Gastrocnemius medialis (tissue), 4 donors: ENCODE results near the gene DRGX.

Experiments
- POLR2A ChIP-seq, 2 donors: fragments of 450-650 bp; IDR thresholded peaks; one replicate each; pipeline ENCODE4 v1.6.1; 2017; ENCODE audit warnings: antibody characterized with exemption in 2 of 2, mild to moderate bottlenecking in 2 of 2, moderate library complexity in 2 of 2
- TF ChIP-seq, protein P1 (sequence below), 5 experiments: fragments of 450-650 bp in 3 of 5; fragments of 200-600 bp in 2 of 5; sonication (generic) in 2 of 5; IDR thresholded peaks in 4 of 5; conservative IDR thresholded peaks in 1 of 5; 1 replicate in 4 of 5; 2 replicates in 1 of 5; pipeline ENCODE4 v1.5.1; 2016 to 2019; ENCODE audit warnings: antibody characterized with exemption in 5 of 5, mild to moderate bottlenecking in 3 of 5, moderate library complexity in 3 of 5

- TF ChIP-seq, protein P1, sequence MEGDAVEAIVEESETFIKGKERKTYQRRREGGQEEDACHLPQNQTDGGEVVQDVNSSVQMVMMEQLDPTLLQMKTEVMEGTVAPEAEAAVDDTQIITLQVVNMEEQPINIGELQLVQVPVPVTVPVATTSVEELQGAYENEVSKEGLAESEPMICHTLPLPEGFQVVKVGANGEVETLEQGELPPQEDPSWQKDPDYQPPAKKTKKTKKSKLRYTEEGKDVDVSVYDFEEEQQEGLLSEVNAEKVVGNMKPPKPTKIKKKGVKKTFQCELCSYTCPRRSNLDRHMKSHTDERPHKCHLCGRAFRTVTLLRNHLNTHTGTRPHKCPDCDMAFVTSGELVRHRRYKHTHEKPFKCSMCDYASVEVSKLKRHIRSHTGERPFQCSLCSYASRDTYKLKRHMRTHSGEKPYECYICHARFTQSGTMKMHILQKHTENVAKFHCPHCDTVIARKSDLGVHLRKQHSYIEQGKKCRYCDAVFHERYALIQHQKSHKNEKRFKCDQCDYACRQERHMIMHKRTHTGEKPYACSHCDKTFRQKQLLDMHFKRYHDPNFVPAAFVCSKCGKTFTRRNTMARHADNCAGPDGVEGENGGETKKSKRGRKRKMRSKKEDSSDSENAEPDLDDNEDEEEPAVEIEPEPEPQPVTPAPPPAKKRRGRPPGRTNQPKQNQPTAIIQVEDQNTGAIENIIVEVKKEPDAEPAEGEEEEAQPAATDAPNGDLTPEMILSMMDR (IDR thresholded peaks at IDR 0.05 in 4 of 5, conservative IDR thresholded peaks at IDR 0.05 in 1 of 5), result peak; percentile 58 to 86 (median 74)
- no peak for TF ChIP-seq POLR2A (IDR thresholded peaks at IDR 0.05)
Measured at GRCh38 chr10:49407552-49408137, 11.8 kb upstream of the DRGX start.
